IMR-90 (cell line): ENCODE results near the gene PGGT1B. TPM values are rescaled to one million over a fixed set of nuclear protein-coding genes. Genes with fewer than 3 reads are reported as not detected.

Experiments
- ATAC-seq: fragments of 200-7000 bp; cut with Tn5 transposase; 2 replicates; pipeline ENCODE4 v1.9.1; 2020; ENCODE audit warnings: low read depth, mild to moderate bottlenecking, moderate library complexity
- BruUV-seq: library from RNA; stranded (reverse); fragments of 400-500 nt; replicated peaks from 2 replicates; lab custom pipeline; 2021; lab: Mats Ljungman, UMichigan
- CTCF ChIA-PET: fragments of 300-600 bp; formaldehyde crosslinking; extraction: SDS; loops from one replicate; lab custom pipeline; 2021; ENCODE audit warnings: antibody characterized with exemption; lab: Yijun Ruan, JAX
- POLR2A ChIA-PET: fragments of 300-600 bp; sonication (Branson Sonifier 250); formaldehyde crosslinking; loops from one replicate; lab custom pipeline; 2022; ENCODE audit warnings: antibody characterized with exemption; ENCODE audit not compliant: unreplicated experiment; lab: Charles Lee
- DNase-seq: peaks from one replicate; pipeline ENCODE4 v3.0.0; 2013
- H2AFZ ChIP-seq: replicated peaks from 2 replicates; pipeline ENCODE3; 2013; ENCODE audit warnings: low read length, mild to moderate bottlenecking; ENCODE audit not compliant: poor library complexity
- H2AK5ac ChIP-seq: 2 replicates; pipeline ENCODE4 v1.6.1; 2013; ENCODE audit warnings: low read depth, low read length, inconsistent platforms
- H2AK9ac ChIP-seq: replicated peaks from 2 replicates; pipeline ENCODE3; 2013; ENCODE audit warnings: mild to moderate bottlenecking, low read depth, low read length, moderate library complexity; ENCODE audit not compliant: poor library complexity
- H2BK120ac ChIP-seq: 2 replicates; pipeline ENCODE4 v1.6.1; 2013; ENCODE audit warnings: low read depth, low read length, inconsistent platforms
- H2BK15ac ChIP-seq: 3 replicates; pipeline ENCODE4 v1.6.1; 2013; ENCODE audit warnings: low read depth, low read length, inconsistent platforms
- H2BK20ac ChIP-seq: 2 replicates; pipeline ENCODE4 v1.6.1; 2013; ENCODE audit warnings: low read depth, mild to moderate bottlenecking, inconsistent platforms, low read length, moderate library complexity
- H2BK5ac ChIP-seq: 2 replicates; pipeline ENCODE4 v1.6.1; 2013; ENCODE audit warnings: mild to moderate bottlenecking, low read depth, low read length, inconsistent platforms; ENCODE audit not compliant: poor library complexity, severe bottlenecking
- H3K14ac ChIP-seq: replicated peaks from 2 replicates; pipeline ENCODE4 v1.6.1; 2013; ENCODE audit warnings: low read depth, low read length, inconsistent platforms
- H3K18ac ChIP-seq: 2 replicates; pipeline ENCODE4 v1.6.1; 2013; ENCODE audit warnings: low read depth, low read length, control low read depth
- H3K23ac ChIP-seq: 2 replicates; pipeline ENCODE4 v1.6.1; 2013; ENCODE audit warnings: low read depth, low read length, inconsistent platforms
- H3K27ac ChIP-seq: 2 replicates; pipeline ENCODE4 v1.5.1; 2013; ENCODE audit warnings: mild to moderate bottlenecking, control low read depth, low read length; ENCODE audit not compliant: insufficient read depth
- H3K27me3 ChIP-seq: 2 replicates; pipeline ENCODE4 v1.6.1; 2013; ENCODE audit warnings: low read length; ENCODE audit not compliant: control insufficient read depth, insufficient read depth
- H3K36me3 ChIP-seq: 2 replicates; pipeline ENCODE4 v1.6.1; 2013; ENCODE audit warnings: low read length, mixed read lengths; ENCODE audit not compliant: control insufficient read depth, insufficient read depth
- H3K4ac ChIP-seq: 2 replicates; pipeline ENCODE4 v1.6.1; 2013; ENCODE audit warnings: low read depth, low read length, inconsistent platforms
- H3K4me1 ChIP-seq: 2 replicates; pipeline ENCODE4 v1.6.1; 2013; ENCODE audit warnings: low read length, mixed read lengths; ENCODE audit not compliant: control insufficient read depth, insufficient read depth
- H3K4me2 ChIP-seq: 2 replicates; pipeline ENCODE4 v1.6.1; 2013; ENCODE audit warnings: low read depth, mild to moderate bottlenecking, control low read depth, low read length, moderate library complexity
- H3K4me3 ChIP-seq: 2 replicates; pipeline ENCODE4 v1.5.1; 2013; ENCODE audit warnings: low read depth, mild to moderate bottlenecking, control low read depth, low read length, moderate library complexity; ENCODE audit not compliant: insufficient read depth
- H3K56ac ChIP-seq: 2 replicates; pipeline ENCODE4 v1.6.1; 2013; ENCODE audit warnings: low read length, inconsistent platforms; ENCODE audit not compliant: insufficient read depth; ENCODE audit errors: extremely low read depth
- H3K79me1 ChIP-seq, 2 experiments: 2 replicates each; pipeline ENCODE4 v1.6.1; 2013; ENCODE audit warnings: low read length in 2 of 2, inconsistent platforms in 1 of 2, low read depth in 1 of 2
- H3K9ac ChIP-seq: 2 replicates; pipeline ENCODE4 v1.6.1; 2013; ENCODE audit warnings: low read depth, low read length, control low read depth
- H3K9me1 ChIP-seq: 2 replicates; pipeline ENCODE4 v1.6.1; 2013; ENCODE audit warnings: low read length, inconsistent platforms; ENCODE audit not compliant: insufficient read depth
- H3K9me3 ChIP-seq: 2 replicates; pipeline ENCODE4 v1.6.1; 2013; ENCODE audit warnings: low read length; ENCODE audit not compliant: control insufficient read depth, insufficient read depth
- H4K20me1 ChIP-seq: 2 replicates; pipeline ENCODE4 v1.6.1; 2013; ENCODE audit warnings: low read length, inconsistent platforms; ENCODE audit not compliant: insufficient read depth
- H4K5ac ChIP-seq: 2 replicates; pipeline ENCODE4 v1.6.1; 2013; ENCODE audit warnings: mild to moderate bottlenecking, low read depth, low read length, control low read depth
- H4K8ac ChIP-seq, 2 experiments: 2 replicates each; pipeline ENCODE4 v1.6.1; 2013; ENCODE audit warnings: low read depth in 2 of 2, low read length in 2 of 2, control low read depth in 1 of 2, inconsistent platforms in 1 of 2
- H4K91ac ChIP-seq: 2 replicates; pipeline ENCODE4 v1.6.1; 2013; ENCODE audit warnings: low read depth, low read length, inconsistent platforms; ENCODE audit not compliant: insufficient read depth
- FOS ChIP-seq: fragments of 150-350 bp; IDR thresholded peaks from 2 replicates; pipeline ENCODE4 v1.6.1; 2016; ENCODE audit warnings: low read depth, low read length
- MAZ ChIP-seq: IDR thresholded peaks from 2 replicates; pipeline ENCODE4 v1.6.1; 2012; ENCODE audit warnings: low read depth, mild to moderate bottlenecking, low read length, improper control_type of control experiment, moderate library complexity, borderline replicate concordance
- MXI1 ChIP-seq: IDR thresholded peaks from 2 replicates; pipeline ENCODE4 v1.6.1; 2012; ENCODE audit warnings: low read depth, mild to moderate bottlenecking, low read length, moderate library complexity, borderline replicate concordance
- NFE2L2 ChIP-seq: fragments of 150-350 bp; IDR thresholded peaks from 2 replicates; pipeline ENCODE4 v1.6.1; 2016; ENCODE audit warnings: low read depth, mild to moderate bottlenecking, low read length
- POLR2A ChIP-seq: IDR thresholded peaks from 2 replicates; pipeline ENCODE4 v1.6.1; 2012; ENCODE audit warnings: mild to moderate bottlenecking, low read depth, low read length
- WGBS, 2 experiments: methylation state at CpG; one replicate each; pipeline versions ENCODE4 v1.1.5 to v1.1.7; 2013; ENCODE audit warnings: missing lambda C conversion rate in 2 of 2; ENCODE audit not compliant: insufficient read length in 1 of 2; ENCODE audit errors: extremely low coverage in 2 of 2; 5-methylcytosine and 5-hydroxymethylcytosine counted together
- dilution Hi-C: fragments of 300-500 bp; cut with HindIII; formaldehyde crosslinking; loops from one replicate; pipeline ENCODE4 v1.14.3; 2018; ENCODE audit warnings: low sequenced_read_pairs; ENCODE audit not compliant: unreplicated experiment
- in situ Hi-C: fragments of 300-500 bp; cut with MboI; formaldehyde crosslinking; loops from 3 replicates; pipeline ENCODE4 v1.14.3; 2019; ENCODE audit warnings: low sequenced_read_pairs, inconsistent platforms, mixed read lengths
- intact Hi-C: fragments of 100-400 bp; cut with micrococcal nuclease; formaldehyde crosslinking; loops from 2 replicates; pipeline ENCODE4 v1.10.0; 2022
- polyA plus RNA-seq, 3 experiments: library from polyadenylated mRNA; depleted of rRNA; stranded (reverse); fragments of >200 nt; gene quantifications; 2 replicates each; pipeline ENCODE4 v1.2.3, GENCODE V29; 2012; ENCODE audit warnings: low replicate concordance in 1 of 3
- total RNA-seq: library from RNA; depleted of rRNA; stranded (reverse); fragments of >200 nt; gene quantifications from 2 replicates; pipeline ENCODE4 v1.2.3, GENCODE V29; 2012

The PGGT1B gene
- total and polyA plus RNA-seq, 2 of the 4 experiments (the other 2 are of a cell fraction) = 2.1 to 19.2 TPM

GRCh38 chr5:115170134-115170928, 92.3 kb downstream of the PGGT1B start:
- H2BK5ac ChIP-seq = no peak overlapping the region
- H3K9me1 ChIP-seq = no peaks in the 10 kb centered on the region
- H2AK5ac ChIP-seq = no peak overlapping the region
- H3K56ac ChIP-seq = no peak overlapping the region
- no peak overlapping the region for H3K4ac ChIP-seq
- peak overlapping the region; percentile 73 for H3K4me3 ChIP-seq
- H4K8ac ChIP-seq = no peak overlapping the region
- ATAC-seq = peak; percentile 67
- no peak overlapping the region for H4K5ac ChIP-seq
- WGBS, 2 experiments = 1% methylated on average over 23 of the region's 69 CpGs; no CpG with 5 or more reads in 1 of the 2 experiments
- no peak overlapping the region for H3K23ac ChIP-seq
- no peak overlapping the region for H3K9ac ChIP-seq
- no peaks in the 10 kb centered on the region for H3K79me1 ChIP-seq
- H3K18ac ChIP-seq = no peak overlapping the region
- dilution Hi-C loops = no loop called here
- H3K14ac ChIP-seq = no peak overlapping the region
- ChIA-PET POLR2A (no interaction called here), CTCF (interaction anchor here (0.5 to 1.1 kb wide), 2 partner anchors 139 to 528 kb away, joined by 3 read pairs; no protein-coding TSS in a partner anchor)
- peaks cover 8% of the 10 kb centered on the region; the same call in 1 of the 2 replicates for H3K9me3 ChIP-seq
- H3K27ac ChIP-seq = no peak overlapping the region
- intact Hi-C loops = no loop called here
- peak overlapping the region; percentile 86 for H2AFZ ChIP-seq
- H3K27me3 ChIP-seq = peaks cover 49% of the 10 kb centered on the region
- BruUV-seq = no TSS peak
- H2BK15ac ChIP-seq = no peak overlapping the region
- H2BK20ac ChIP-seq = no peak overlapping the region
- H2AK9ac ChIP-seq = peak overlapping the region; percentile 5
- no peak overlapping the region for H2BK120ac ChIP-seq
- in situ Hi-C loops = no loop called here
- peaks cover 4% of the 10 kb centered on the region; the same call in 1 of the 2 replicates for H3K4me1 ChIP-seq
- H4K91ac ChIP-seq = no peak overlapping the region
- peak; percentile 1 for DNase-seq
- TF ChIP-seq MAZ (no peak), POLR2A (no peak), FOS (no peak), NFE2L2 (no peak), MXI1 (no peak)
- no peaks in the 10 kb centered on the region for H4K20me1 ChIP-seq
- H3K36me3 ChIP-seq = no peaks in the 10 kb centered on the region
- peak overlapping the region; percentile 78 for H3K4me2 ChIP-seq
